ENCODE measurements around the gene SCFD2.

DNA sequence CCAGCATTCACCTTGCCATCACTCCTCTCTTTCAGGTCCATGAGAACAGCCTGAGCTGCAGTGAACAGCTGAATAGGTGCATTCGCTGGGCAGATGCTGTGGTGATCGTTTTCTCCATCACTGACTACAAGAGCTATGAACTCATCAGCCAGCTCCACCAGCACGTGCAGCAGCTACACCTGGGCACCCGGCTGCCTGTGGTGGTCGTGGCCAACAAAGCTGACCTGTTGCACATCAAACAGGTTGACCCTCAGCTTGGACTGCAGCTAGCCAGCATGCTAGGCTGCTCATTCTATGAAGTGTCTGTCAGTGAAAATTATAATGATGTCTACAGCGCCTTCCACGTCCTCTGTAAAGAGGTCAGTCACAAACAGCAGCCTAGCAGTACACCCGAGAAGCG lies 500.6 kb downstream of the SCFD2 start:
- TF ChIP-seq, protein P1, sequence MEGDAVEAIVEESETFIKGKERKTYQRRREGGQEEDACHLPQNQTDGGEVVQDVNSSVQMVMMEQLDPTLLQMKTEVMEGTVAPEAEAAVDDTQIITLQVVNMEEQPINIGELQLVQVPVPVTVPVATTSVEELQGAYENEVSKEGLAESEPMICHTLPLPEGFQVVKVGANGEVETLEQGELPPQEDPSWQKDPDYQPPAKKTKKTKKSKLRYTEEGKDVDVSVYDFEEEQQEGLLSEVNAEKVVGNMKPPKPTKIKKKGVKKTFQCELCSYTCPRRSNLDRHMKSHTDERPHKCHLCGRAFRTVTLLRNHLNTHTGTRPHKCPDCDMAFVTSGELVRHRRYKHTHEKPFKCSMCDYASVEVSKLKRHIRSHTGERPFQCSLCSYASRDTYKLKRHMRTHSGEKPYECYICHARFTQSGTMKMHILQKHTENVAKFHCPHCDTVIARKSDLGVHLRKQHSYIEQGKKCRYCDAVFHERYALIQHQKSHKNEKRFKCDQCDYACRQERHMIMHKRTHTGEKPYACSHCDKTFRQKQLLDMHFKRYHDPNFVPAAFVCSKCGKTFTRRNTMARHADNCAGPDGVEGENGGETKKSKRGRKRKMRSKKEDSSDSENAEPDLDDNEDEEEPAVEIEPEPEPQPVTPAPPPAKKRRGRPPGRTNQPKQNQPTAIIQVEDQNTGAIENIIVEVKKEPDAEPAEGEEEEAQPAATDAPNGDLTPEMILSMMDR (IDR thresholded peaks at IDR 0.05), result no peak
- TF ChIP-seq POLR2A (IDR thresholded peaks at IDR 0.05), result no peak

All from ovary (tissue), 3 donors.